ENCODE measurements around the gene AATK. TPM values are rescaled to one million over a fixed set of nuclear protein-coding genes. Genes with fewer than 3 reads are reported as not detected.

Gene AATK
- polyA plus RNA-seq, 1 donor (not counting 4 experiments of a cell fraction or from before 2014, with no cell fraction given), result 0.16 TPM

GRCh38 chr17:81210466-81210865 is 44.4 kb upstream of the AATK start:
- no peak for TF ChIP-seq EZH2 (IDR thresholded peaks at IDR 0.05; ENCODE audit: low read length)
- no peak for TF ChIP-seq CTCF (optimal IDR thresholded peaks at IDR 0.05 in 1 of 3, IDR thresholded peaks at IDR 0.05 in 1 of 3, conservative IDR thresholded peaks at IDR 0.05 in 1 of 3; ENCODE audit: extremely low read depth in 1 of 3, insufficient read depth in 2 of 3, low read length in 3 of 3)
- Histone ChIP-seq H2AFZ (ENCODE audit: control insufficient read depth, low read length) (no peak overlapping the region), H4K20me1 (ENCODE audit: control insufficient read depth, extremely low read depth, insufficient read depth, low read length) (no peaks in the 10 kb centered on the region), H3K79me2 (ENCODE audit: control insufficient read depth, insufficient read depth, low read length) (no peaks in the 10 kb centered on the region), H3K27ac (ENCODE audit: control insufficient read depth, insufficient read depth, low read length) (no peak overlapping the region), H3K9ac (ENCODE audit: control insufficient read depth, extremely low read depth, insufficient read depth, low read length) (no peak overlapping the region), H3K36me3 (ENCODE audit: control insufficient read depth in 2 of 2, extremely low read depth in 1 of 2, insufficient read depth in 2 of 2, low read length in 2 of 2) (peaks cover 0 to 5% of the 10 kb centered on the region in 2 experiments), H3K4me3 (ENCODE audit: control insufficient read depth in 2 of 3, extremely low read depth in 1 of 3, insufficient read depth in 2 of 3, low read depth in 1 of 3, low read length in 3 of 3) (no peak overlapping the region), H3K9me1 (ENCODE audit: control insufficient read depth, extremely low read depth, insufficient read depth, low read length) (no peaks in the 10 kb centered on the region), H3K4me1 (ENCODE audit: control insufficient read depth, extremely low read depth, insufficient read depth, low read length) (no peaks in the 10 kb centered on the region), H3K9me3 (ENCODE audit: control insufficient read depth, low read depth, low read length) (no peaks in the 10 kb centered on the region), H3K4me2 (ENCODE audit: control insufficient read depth, extremely low read depth, insufficient read depth, low read depth, low read length) (no peak overlapping the region), H3K27me3 (ENCODE audit: control insufficient read depth, extremely low read depth, insufficient read depth, low read length) (no peaks in the 10 kb centered on the region)
- dilution Hi-C loops (cut with MboI; ENCODE audit: extremely low pct_ligation_motif_present, low sequenced_read_pairs), result no loop called here
- no peak for FAIRE-seq
- no peak for DNase-seq (ENCODE audit: low read depth, low spot score)

DNA sequence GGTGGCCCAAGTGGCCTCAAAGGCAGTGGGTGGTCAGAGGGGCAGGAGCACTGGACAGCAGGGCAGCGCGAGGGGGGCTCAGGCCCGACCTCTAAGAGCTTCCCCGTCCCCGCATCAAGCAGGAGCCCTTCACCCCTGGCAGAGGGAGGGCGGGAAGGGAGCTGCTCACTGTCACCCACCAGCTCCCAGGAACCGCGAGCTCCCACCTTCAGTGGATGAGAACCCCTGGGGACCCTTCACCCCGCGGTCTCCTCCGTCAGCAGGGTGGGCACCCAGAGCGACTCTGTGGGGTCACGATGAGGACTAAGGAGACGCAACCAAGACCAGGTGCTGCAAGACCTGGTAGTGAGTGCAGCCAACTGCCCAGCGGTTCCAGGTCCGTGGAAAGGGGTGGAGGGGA is 43.1 kb upstream of the AATK start:
- peaks cover 0 to 5% of the 10 kb centered on the region in 2 experiments for H3K36me3 ChIP-seq (ENCODE audit: control insufficient read depth in 2 of 2, extremely low read depth in 1 of 2, insufficient read depth in 2 of 2, low read length in 2 of 2)
- no peak for FAIRE-seq
- no peak overlapping the region for H3K4me3 ChIP-seq (ENCODE audit: control insufficient read depth in 2 of 3, extremely low read depth in 1 of 3, insufficient read depth in 2 of 3, low read depth in 1 of 3, low read length in 3 of 3)
- no peaks in the 10 kb centered on the region for H3K79me2 ChIP-seq (ENCODE audit: control insufficient read depth, insufficient read depth, low read length)
- TF ChIP-seq CTCF (optimal IDR thresholded peaks at IDR 0.05 in 1 of 3, IDR thresholded peaks at IDR 0.05 in 1 of 3, conservative IDR thresholded peaks at IDR 0.05 in 1 of 3; ENCODE audit: extremely low read depth in 1 of 3, insufficient read depth in 2 of 3, low read length in 3 of 3), result no peak
- TF ChIP-seq EZH2 (IDR thresholded peaks at IDR 0.05; ENCODE audit: low read length), result no peak
- H3K9ac ChIP-seq (ENCODE audit: control insufficient read depth, extremely low read depth, insufficient read depth, low read length), result no peak overlapping the region
- dilution Hi-C loops (cut with MboI; ENCODE audit: extremely low pct_ligation_motif_present, low sequenced_read_pairs), result no loop called here
- no peak overlapping the region for H3K27ac ChIP-seq (ENCODE audit: control insufficient read depth, insufficient read depth, low read length)
- no peaks in the 10 kb centered on the region for H3K9me1 ChIP-seq (ENCODE audit: control insufficient read depth, extremely low read depth, insufficient read depth, low read length)
- H3K4me2 ChIP-seq (ENCODE audit: control insufficient read depth, extremely low read depth, insufficient read depth, low read depth, low read length), result no peak overlapping the region
- no peaks in the 10 kb centered on the region for H4K20me1 ChIP-seq (ENCODE audit: control insufficient read depth, extremely low read depth, insufficient read depth, low read length)
- H3K9me3 ChIP-seq (ENCODE audit: control insufficient read depth, low read depth, low read length), result no peaks in the 10 kb centered on the region
- H3K4me1 ChIP-seq (ENCODE audit: control insufficient read depth, extremely low read depth, insufficient read depth, low read length), result no peaks in the 10 kb centered on the region
- DNase-seq (ENCODE audit: low read depth, low spot score), result no peak
- H2AFZ ChIP-seq (ENCODE audit: control insufficient read depth, low read length), result no peak overlapping the region
- H3K27me3 ChIP-seq (ENCODE audit: control insufficient read depth, extremely low read depth, insufficient read depth, low read length), result no peaks in the 10 kb centered on the region

Measured in keratinocyte (primary cell).